B cell (primary cell): ENCODE data around the gene TNXB. TPM values are rescaled to one million over a fixed set of nuclear protein-coding genes. Genes with fewer than 3 reads are reported as not detected.

ENCODE experiments used
- ATAC-seq: fragments of 200-7000 bp; cut with Tn5 transposase; one replicate; pipeline ENCODE4 v1.10.0; 2021; ENCODE audit warnings: low read depth, mild to moderate bottlenecking, moderate number of reproducible peaks, moderate library complexity
- CTCF ChIA-PET: fragments of 350-600 bp; sonication (Branson Sonifier 250); formaldehyde crosslinking; loops from one replicate; lab custom pipeline; 2021; ENCODE audit warnings: antibody characterized with exemption, inconsistent platforms; lab: Charles Lee
- POLR2A ChIA-PET: fragments of 350-600 bp; sonication (Branson Sonifier 250); formaldehyde crosslinking; loops from one replicate; lab custom pipeline; 2021; ENCODE audit warnings: antibody characterized with exemption; lab: Charles Lee
- DNase-seq: peaks from one replicate; pipeline ENCODE4 v3.0.0; 2013
- H2AFZ ChIP-seq: 2 replicates; pipeline ENCODE4 v1.6.1; 2012; ENCODE audit warnings: mild to moderate bottlenecking, low read depth, low read length; ENCODE audit not compliant: insufficient read depth, poor library complexity, severe bottlenecking
- H3K27ac ChIP-seq, 2 donors: 1 replicate in 1 of 2; 2 replicates in 1 of 2; pipeline ENCODE4 v1.5.1; 2012 to 2013; ENCODE audit warnings: low read length in 2 of 2, mild to moderate bottlenecking in 2 of 2, moderate library complexity in 1 of 2
- H3K27me3 ChIP-seq, 4 experiments: fragments of 200-600 bp in 1 of 4; sonication (generic) in 1 of 4; replicated peaks in 1 of 4; 1 replicate in 2 of 4; 2 replicates in 2 of 4; pipeline versions ENCODE4 v1.6.1 to v1.7.0; 2013 to 2016; ENCODE audit warnings: low read length in 3 of 4, mild to moderate bottlenecking in 2 of 4, mixed read lengths in 1 of 4, moderate library complexity in 1 of 4; ENCODE audit not compliant: insufficient read depth in 4 of 4, control insufficient read depth in 3 of 4; ENCODE audit errors: control extremely low read depth in 1 of 4
- H3K36me3 ChIP-seq, 2 experiments: replicated peaks in 1 of 2; 1 replicate in 1 of 2; 2 replicates in 1 of 2; pipeline versions ENCODE4 v1.6.1 to v1.7.1; 2013; ENCODE audit warnings: low read length in 1 of 2; ENCODE audit not compliant: insufficient read depth in 2 of 2, control insufficient read depth in 1 of 2; ENCODE audit errors: control extremely low read depth in 1 of 2, extremely low read depth in 1 of 2
- H3K4me1 ChIP-seq, 2 donors: fragments of 200-600 bp in 1 of 2; sonication (generic) in 1 of 2; 1 replicate in 1 of 2; 2 replicates in 1 of 2; pipeline versions ENCODE4 v1.5.1 to v1.6.1; 2013 to 2017; ENCODE audit warnings: low read length in 2 of 2; ENCODE audit not compliant: control insufficient read depth in 2 of 2, insufficient read depth in 2 of 2
- H3K4me2 ChIP-seq: replicated peaks from 2 replicates; pipeline ENCODE3; 2012; ENCODE audit warnings: mild to moderate bottlenecking, low read depth, low read length; ENCODE audit not compliant: poor library complexity, severe bottlenecking
- H3K4me3 ChIP-seq, 5 experiments: fragments of 200-600 bp in 1 of 5; sonication (generic) in 1 of 5; 1 replicate in 3 of 5; 2 replicates in 2 of 5; pipeline versions ENCODE4 v1.5.1 to v1.7.0; 2011 to 2016; ENCODE audit warnings: low read length in 4 of 5, mild to moderate bottlenecking in 4 of 5, low read depth in 2 of 5, control low read depth in 1 of 5, moderate library complexity in 1 of 5; ENCODE audit not compliant: insufficient read depth in 1 of 5; ENCODE audit errors: control extremely low read depth in 1 of 5, extremely low read depth in 1 of 5
- H3K79me2 ChIP-seq: fragments of 200-600 bp; sonication (generic); one replicate; pipeline ENCODE4 v1.6.0; 2016; ENCODE audit warnings: low read length; ENCODE audit not compliant: control insufficient read depth, insufficient read depth
- H3K9ac ChIP-seq: fragments of 200-600 bp; sonication (generic); 2 replicates; pipeline ENCODE4 v1.6.1; 2017; ENCODE audit warnings: mild to moderate bottlenecking, low read length, moderate library complexity
- H3K9me3 ChIP-seq, 3 donors: one replicate each; pipeline versions ENCODE4 v1.6.1 to v1.7.1; 2013; ENCODE audit warnings: low read length in 2 of 3; ENCODE audit not compliant: control insufficient read depth in 2 of 3, insufficient read depth in 1 of 3; ENCODE audit errors: control extremely low read depth in 1 of 3
- H4K20me1 ChIP-seq: 2 replicates; pipeline ENCODE4 v1.6.0; 2012; ENCODE audit warnings: mild to moderate bottlenecking, low read length; ENCODE audit not compliant: insufficient read depth, control insufficient read depth, poor library complexity, severe bottlenecking
- H3K27ac Mint-ChIP-seq: one replicate; pipeline ENCODE4 v1.8.0; 2021; ENCODE audit warnings: mixed read lengths
- H3K27me3 Mint-ChIP-seq: one replicate; pipeline ENCODE4 v1.8.0; 2021; ENCODE audit warnings: mixed read lengths
- H3K4me1 Mint-ChIP-seq: one replicate; pipeline ENCODE4 v1.8.0; 2021; ENCODE audit warnings: mixed read lengths
- H3K4me3 Mint-ChIP-seq: one replicate; pipeline ENCODE4 v1.8.0; 2021; ENCODE audit warnings: mixed read lengths
- H3K9me3 Mint-ChIP-seq: one replicate; pipeline ENCODE4 v1.8.0; 2022; ENCODE audit warnings: mixed read lengths; ENCODE audit not compliant: insufficient read depth
- EZH2 ChIP-seq: IDR thresholded peaks from 2 replicates; pipeline ENCODE4 v1.6.1; 2012; ENCODE audit warnings: borderline replicate concordance, low read depth, mild to moderate bottlenecking, moderate library complexity, low read length; ENCODE audit not compliant: insufficient read depth, poor library complexity, severe bottlenecking
- WGBS: methylation state at CpG from one replicate; pipeline ENCODE4 v1.1.5; 2013; ENCODE audit warnings: missing lambda C conversion rate; ENCODE audit not compliant: insufficient coverage; 5-methylcytosine and 5-hydroxymethylcytosine counted together
- intact Hi-C: fragments of 100-400 bp; cut with micrococcal nuclease; formaldehyde crosslinking; loops from one replicate; pipeline ENCODE4 v1.10.0; 2022
- polyA plus RNA-seq: library from polyadenylated mRNA; depleted of rRNA; stranded (reverse); fragments of >200 nt; gene quantifications from 2 replicates; pipeline ENCODE4 v1.2.3, GENCODE V29; 2012
- total RNA-seq, 2 donors: library from RNA; stranded (reverse); fragments of 120-200 nt in 1 of 2; gene quantifications; 1 replicate in 1 of 2; 2 replicates in 1 of 2; pipeline versions ENCODE4 v1.2.3 to v1.2.4, GENCODE V29; 2013 to 2022
- TF ChIP-seq, protein P1 (sequence below): fragments of 200-600 bp; IDR thresholded peaks from one replicate; pipeline ENCODE4 v1.8.0; 2022; ENCODE audit warnings: antibody characterized with exemption, mild to moderate bottlenecking

The TNXB gene
- total and polyA plus RNA-seq, 2 donors (not counting 1 experiment from before 2014, with no cell fraction given) = 1.4 to 19.0 TPM

DNA sequence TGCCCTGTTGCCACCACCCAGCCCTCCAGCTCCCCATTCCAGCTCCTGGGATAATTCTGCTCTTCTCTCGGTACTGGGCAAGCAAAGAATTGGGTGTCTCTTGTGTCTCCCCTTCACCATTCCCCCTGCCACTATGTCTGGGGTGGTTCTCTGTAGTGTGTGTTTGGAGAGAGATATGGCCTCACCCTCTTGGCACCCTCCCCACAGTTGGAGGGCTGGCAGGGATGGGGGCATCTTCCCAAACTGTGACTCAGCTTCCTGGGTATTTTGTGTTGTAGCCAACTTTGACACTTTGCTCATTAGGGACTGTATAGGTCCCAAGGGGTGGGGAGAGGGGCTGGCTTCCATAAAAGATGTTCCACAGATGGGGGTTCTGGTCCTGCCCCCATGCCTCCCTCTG is 1.7 kb downstream of the TNXB start:
- POLR2A ChIA-PET = no interaction called here
- H3K9me3 ChIP-seq = peaks cover 0 to 3% (median 0%) of the 10 kb centered on the region in 3 donors
- H3K9ac ChIP-seq = no peak overlapping the region
- H2AFZ ChIP-seq = no peak overlapping the region
- peaks cover 47% of the 10 kb centered on the region for H3K27me3 Mint-ChIP-seq
- H3K27me3 ChIP-seq = peaks cover 0 to 36% (median 12%) of the 10 kb centered on the region in 4 experiments
- H4K20me1 ChIP-seq = no peaks in the 10 kb centered on the region
- peaks cover 11% of the 10 kb centered on the region for H3K4me1 Mint-ChIP-seq
- H3K9me3 Mint-ChIP-seq = no peaks in the 10 kb centered on the region
- H3K4me2 ChIP-seq = no peak overlapping the region
- DNase-seq = no peak
- no peak overlapping the region for H3K27ac Mint-ChIP-seq
- peaks cover 13 to 15% of the 10 kb centered on the region in 2 donors for H3K4me1 ChIP-seq
- H3K4me3 ChIP-seq = no peak overlapping the region
- peaks cover 0 to 3% of the 10 kb centered on the region in 2 experiments for H3K36me3 ChIP-seq
- H3K4me3 Mint-ChIP-seq = no peak overlapping the region
- CTCF ChIA-PET = interaction anchor here (2.1 kb wide), 1 partner anchor 12 kb away, joined by 4 read pairs; no protein-coding TSS in a partner anchor
- no CpG with 5 or more reads among the region's 1 CpG for WGBS
- no peak for ATAC-seq
- no peak overlapping the region for H3K27ac ChIP-seq
- TF ChIP-seq, protein P1, sequence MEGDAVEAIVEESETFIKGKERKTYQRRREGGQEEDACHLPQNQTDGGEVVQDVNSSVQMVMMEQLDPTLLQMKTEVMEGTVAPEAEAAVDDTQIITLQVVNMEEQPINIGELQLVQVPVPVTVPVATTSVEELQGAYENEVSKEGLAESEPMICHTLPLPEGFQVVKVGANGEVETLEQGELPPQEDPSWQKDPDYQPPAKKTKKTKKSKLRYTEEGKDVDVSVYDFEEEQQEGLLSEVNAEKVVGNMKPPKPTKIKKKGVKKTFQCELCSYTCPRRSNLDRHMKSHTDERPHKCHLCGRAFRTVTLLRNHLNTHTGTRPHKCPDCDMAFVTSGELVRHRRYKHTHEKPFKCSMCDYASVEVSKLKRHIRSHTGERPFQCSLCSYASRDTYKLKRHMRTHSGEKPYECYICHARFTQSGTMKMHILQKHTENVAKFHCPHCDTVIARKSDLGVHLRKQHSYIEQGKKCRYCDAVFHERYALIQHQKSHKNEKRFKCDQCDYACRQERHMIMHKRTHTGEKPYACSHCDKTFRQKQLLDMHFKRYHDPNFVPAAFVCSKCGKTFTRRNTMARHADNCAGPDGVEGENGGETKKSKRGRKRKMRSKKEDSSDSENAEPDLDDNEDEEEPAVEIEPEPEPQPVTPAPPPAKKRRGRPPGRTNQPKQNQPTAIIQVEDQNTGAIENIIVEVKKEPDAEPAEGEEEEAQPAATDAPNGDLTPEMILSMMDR = no peak
- TF ChIP-seq EZH2 = no peak
- H3K79me2 ChIP-seq = no peaks in the 10 kb centered on the region
- intact Hi-C loops = no loop called here

DNA sequence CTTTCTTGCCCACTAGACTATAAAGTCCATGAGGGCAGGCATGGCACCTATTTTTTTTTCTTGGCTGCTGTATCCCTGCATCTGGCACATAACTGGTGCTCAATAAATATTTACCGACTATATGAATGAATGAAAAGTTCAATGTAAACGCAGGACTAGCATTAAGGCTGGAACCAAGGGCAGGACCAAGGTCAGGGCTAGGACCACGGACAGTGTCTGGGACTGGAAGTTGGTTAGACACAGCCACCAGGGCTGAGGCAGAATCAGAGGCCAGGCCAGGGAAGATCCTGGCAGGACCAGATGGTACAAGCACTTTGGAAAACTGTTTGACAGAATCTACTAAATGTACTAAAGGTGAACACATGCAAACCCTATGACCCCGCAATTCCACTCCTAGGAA is 3.7 kb downstream of the TNXB start:
- H3K27ac ChIP-seq = no peak overlapping the region
- intact Hi-C loops = no loop called here
- peaks cover 0 to 4% (median 2%) of the 10 kb centered on the region in 3 donors for H3K9me3 ChIP-seq
- H3K4me3 ChIP-seq = no peak overlapping the region
- 94% methylated on average over 3 of the region's 4 CpGs for WGBS
- H2AFZ ChIP-seq = no peak overlapping the region
- H3K79me2 ChIP-seq = no peaks in the 10 kb centered on the region
- CTCF ChIA-PET = interaction anchor here (2.1 kb wide), 1 partner anchor 14 kb away, joined by 4 read pairs; no protein-coding TSS in a partner anchor
- no peak for DNase-seq
- no peak overlapping the region for H3K4me2 ChIP-seq
- peaks cover 11% of the 10 kb centered on the region for H3K4me1 Mint-ChIP-seq
- peaks cover 0 to 42% (median 13%) of the 10 kb centered on the region in 4 experiments for H3K27me3 ChIP-seq
- H3K27me3 Mint-ChIP-seq = peaks cover 47% of the 10 kb centered on the region
- H3K27ac Mint-ChIP-seq = no peak overlapping the region
- H3K36me3 ChIP-seq = no peaks in the 10 kb centered on the region
- H3K4me1 ChIP-seq = peaks cover 13 to 15% of the 10 kb centered on the region in 2 donors
- TF ChIP-seq, protein P1 = no peak
- TF ChIP-seq EZH2 = no peak
- POLR2A ChIA-PET = no interaction called here
- H3K4me3 Mint-ChIP-seq = no peak overlapping the region
- no peak for ATAC-seq
- H3K9ac ChIP-seq = no peak overlapping the region
- no peaks in the 10 kb centered on the region for H3K9me3 Mint-ChIP-seq
- H4K20me1 ChIP-seq = no peaks in the 10 kb centered on the region
